HG02642 (cell line): Measurements from ENCODE around the gene KLF14.
"Not testable (repeated sequence)": the region's sequence is repeated elsewhere in the genome, so short reads cannot be mapped to it uniquely, and the experiment has no call there.

Experiments
- ATAC-seq: cut with Tn5 transposase; IDR thresholded peaks from one replicate; pipeline ENCODE4 v1.9.1; 2021; ENCODE audit warnings: mild to moderate bottlenecking; ENCODE audit not compliant: unreplicated experiment, poor library complexity

KLF14 gene

GRCh38 chr7:130721486-130722277, 12.3 kb downstream of the KLF14 start:
- ATAC-seq = no peak

- ATAC-seq = no peak
Measured at GRCh38 chr7:130719541-130719940, 14.5 kb downstream of the KLF14 start.

GRCh38 chr7:130712416-130712815, 21.6 kb downstream of the KLF14 start:
- ATAC-seq = no peak

- no peak for ATAC-seq
Measured at GRCh38 chr7:130708766-130709165, 25.2 kb downstream of the KLF14 start.

GRCh38 chr7:130708001-130708400, 26.0 kb downstream of the KLF14 start:
- ATAC-seq = no peak

- no peak for ATAC-seq
Measured at GRCh38 chr7:130703851-130704250, 30.2 kb downstream of the KLF14 start.

GRCh38 chr7:130701650-130702049, 32.4 kb downstream of the KLF14 start:
- ATAC-seq = no peak

- ATAC-seq = no peak
Measured at GRCh38 chr7:130700760-130701159, 33.2 kb downstream of the KLF14 start.

GRCh38 chr7:130699686-130700085, 34.3 kb downstream of the KLF14 start:
- ATAC-seq = no peak

- no peak for ATAC-seq
Measured at GRCh38 chr7:130697820-130698219, 36.2 kb downstream of the KLF14 start.

GRCh38 chr7:130695840-130696239, 38.2 kb downstream of the KLF14 start:
- no peak for ATAC-seq

GRCh38 chr7:130692396-130692795, 41.6 kb downstream of the KLF14 start:
- not testable (repeated sequence) for ATAC-seq

GRCh38 chr7:130689683-130690082, 44.3 kb downstream of the KLF14 start:
- no peak for ATAC-seq

GRCh38 chr7:130683026-130683425, 51.0 kb downstream of the KLF14 start:
- no peak for ATAC-seq
